ENCODE results near the gene CHST14. TPM values are rescaled to one million over a fixed set of nuclear protein-coding genes. Genes with fewer than 3 reads are reported as not detected.

CHST14 gene
- polyA plus RNA-seq, 1 donor, result 35.6 TPM

DNA sequence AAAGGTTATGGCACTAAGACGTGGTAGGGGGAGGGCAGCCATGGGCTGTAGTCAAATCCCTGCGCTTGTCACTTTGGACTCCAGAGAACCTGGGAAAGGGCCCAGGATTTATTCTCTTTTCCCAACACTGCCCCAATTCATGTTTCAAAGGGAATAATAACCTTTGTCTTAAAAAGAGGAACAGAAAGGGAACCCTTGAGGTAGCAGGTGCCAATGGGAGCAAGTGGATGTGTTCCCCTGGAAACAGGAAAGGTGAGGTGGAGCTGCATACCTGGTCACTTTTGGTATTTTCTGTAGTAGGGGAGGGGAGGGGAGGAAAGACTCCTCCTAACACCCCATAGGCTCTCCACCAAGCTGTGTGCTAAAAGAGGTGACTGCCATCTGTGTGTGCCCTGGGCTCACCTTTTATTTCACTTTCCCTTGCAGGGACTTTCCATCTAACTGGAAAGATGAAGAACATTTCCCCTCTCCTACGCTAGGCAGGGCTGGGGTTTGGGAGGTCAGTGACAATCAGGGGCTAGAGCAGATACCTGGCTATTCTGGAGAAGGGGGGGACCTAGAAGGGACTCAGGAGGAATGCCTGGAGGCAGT, 6.1 kb upstream of the CHST14 start:
- DNase-seq, result no peak

- no peak for DNase-seq
Measured at GRCh38 chr15:40465939-40466338, 4.8 kb upstream of the CHST14 start.

DNA sequence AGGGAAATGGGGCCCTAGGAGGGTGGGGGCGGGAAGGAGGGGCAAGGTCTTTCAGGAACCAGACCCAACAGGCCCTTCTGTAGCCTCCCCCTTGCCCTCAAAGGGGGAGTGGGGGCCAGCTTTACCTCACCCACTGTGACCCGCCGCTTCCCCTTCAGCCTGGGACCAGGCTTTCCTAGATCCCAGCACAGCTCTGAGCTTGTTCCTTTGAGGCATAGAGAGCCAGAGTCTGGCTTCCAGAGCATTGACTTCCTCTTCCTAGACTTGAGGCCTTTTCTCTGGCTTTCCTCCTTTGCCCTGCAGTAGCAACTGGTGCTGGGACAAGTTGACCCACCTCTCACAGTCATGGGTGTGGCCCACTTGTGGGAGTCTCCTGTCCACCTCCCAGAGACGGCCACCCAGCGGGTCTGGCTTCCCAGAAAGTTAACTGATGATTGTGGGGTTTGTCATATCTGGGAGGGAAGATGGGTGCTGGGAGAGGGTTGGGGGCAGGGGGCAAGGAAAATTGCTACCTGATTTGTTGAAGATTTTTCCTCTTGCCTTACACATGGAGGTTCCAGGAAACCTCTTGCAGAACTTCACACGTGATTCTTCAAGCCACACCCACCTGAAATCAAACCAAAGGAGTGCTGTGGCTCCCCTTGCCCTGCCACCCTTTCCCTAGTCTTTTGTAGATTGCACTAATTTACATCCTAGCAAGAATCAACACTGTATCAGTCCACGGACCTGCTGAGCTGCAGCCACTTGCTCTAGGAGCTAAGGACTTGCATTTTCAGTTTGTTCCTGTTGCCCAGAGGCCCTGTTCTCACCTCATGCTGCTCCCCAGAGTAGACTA, 4.1 kb upstream of the CHST14 start:
- DNase-seq, result no peak

DNA sequence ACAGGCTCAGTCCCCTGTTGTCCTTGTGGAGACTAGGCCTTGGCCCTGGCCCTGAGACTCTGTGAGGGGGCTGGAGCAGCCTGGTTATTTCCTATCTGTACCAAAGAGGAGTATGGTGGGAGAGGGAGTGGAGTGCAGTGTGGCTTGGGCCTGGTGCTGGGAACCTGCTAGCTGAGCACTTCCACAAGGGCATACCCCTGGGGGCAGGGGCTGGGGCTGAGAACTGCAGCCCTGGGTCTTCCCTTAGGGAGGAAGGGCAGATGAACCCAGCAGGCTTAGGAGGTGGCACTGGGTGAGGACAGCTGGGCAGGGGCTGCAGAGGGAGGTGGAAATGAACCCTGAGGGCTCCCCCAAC, 3.5 kb upstream of the CHST14 start:
- no peak for DNase-seq

- DNase-seq, result no peak
Measured at GRCh38 chr15:40468898-40469331, 1.9 kb upstream of the CHST14 start.

DNA sequence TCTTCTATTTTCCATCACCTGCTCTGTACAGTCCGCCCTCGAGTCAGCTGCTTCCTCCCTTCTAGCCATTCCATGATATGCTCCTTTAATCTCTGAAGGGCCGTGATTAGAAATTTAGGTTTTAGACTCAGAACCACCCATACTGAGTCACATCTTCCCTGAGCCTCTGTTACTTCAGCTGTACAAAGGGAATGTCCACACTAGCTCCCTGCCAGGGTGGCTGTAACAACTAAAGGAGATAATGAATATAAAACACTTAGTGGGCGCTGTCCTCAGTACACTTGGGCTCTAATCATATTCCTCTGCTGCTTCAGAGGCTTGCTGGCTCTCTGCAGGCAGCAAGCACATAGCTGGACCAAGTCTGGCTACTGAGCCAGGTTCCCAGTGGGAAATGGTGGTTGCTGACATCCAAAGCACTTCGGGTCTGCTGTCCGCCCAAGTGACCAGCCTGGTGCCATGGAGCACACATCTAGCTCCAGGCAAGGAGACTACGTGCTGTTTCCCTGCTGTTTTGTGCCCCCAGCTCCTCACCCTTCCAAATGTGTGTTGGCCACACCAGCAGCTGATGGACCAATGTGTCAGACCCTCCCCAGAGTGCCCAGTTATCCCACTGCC, 901 bp upstream of the CHST14 start:
- DNase-seq, result no peak

DNA sequence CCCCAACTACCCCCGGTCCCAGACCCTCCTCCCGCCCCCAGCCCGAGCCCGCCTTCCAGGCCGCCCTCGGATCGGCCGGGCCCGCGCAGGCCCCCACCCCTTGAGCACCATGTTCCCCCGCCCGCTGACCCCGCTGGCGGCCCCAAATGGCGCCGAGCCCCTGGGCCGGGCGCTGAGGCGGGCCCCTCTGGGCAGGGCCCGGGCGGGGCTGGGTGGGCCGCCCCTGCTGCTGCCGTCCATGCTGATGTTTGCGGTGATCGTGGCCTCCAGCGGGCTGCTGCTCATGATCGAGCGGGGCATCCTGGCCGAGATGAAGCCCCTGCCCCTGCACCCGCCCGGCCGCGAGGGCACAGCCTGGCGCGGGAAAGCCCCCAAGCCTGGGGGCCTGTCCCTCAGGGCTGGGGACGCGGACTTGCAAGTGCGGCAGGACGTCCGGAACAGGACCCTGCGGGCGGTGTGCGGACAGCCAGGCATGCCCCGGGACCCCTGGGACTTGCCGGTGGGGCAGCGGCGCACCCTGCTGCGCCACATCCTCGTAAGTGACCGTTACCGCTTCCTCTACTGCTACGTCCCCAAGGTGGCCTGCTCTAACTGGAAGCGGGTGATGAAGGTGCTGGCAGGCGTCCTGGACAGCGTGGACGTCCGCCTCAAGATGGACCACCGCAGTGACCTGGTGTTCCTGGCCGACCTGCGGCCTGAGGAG, 472 bp downstream of the CHST14 start:
- DNase-seq, result peak; percentile 54

- no peak for DNase-seq
Measured at GRCh38 chr15:40471808-40472150, 995 bp downstream of the CHST14 start.

DNA sequence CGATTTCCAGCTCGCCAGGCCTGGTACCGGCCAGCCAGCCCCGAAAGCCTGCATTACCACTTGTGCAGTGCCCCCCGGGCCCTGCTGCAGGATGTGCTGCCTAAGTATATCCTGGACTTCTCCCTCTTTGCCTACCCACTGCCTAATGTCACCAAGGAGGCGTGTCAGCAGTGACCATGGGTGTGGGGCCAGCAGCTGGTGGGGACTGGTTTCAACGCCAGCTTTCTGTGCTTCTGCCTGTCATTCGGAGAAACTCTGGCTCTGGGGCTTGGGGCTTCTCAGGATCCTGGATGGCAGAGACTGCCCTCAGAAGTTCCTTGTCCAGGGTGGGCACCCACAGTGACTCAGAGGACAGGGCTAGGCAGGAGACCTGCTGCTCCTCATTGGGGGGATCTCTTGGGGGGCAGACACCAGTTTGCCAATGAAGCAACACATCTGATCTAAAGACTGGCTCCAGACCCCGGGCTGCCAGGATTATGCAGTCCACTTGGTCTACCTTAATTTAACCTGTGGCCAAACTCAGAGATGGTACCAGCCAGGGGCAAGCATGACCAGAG, 1.5 kb downstream of the CHST14 start:
- no peak for DNase-seq

- DNase-seq, result no peak
Measured at GRCh38 chr15:40474581-40474980, 3.8 kb downstream of the CHST14 start.

DNA sequence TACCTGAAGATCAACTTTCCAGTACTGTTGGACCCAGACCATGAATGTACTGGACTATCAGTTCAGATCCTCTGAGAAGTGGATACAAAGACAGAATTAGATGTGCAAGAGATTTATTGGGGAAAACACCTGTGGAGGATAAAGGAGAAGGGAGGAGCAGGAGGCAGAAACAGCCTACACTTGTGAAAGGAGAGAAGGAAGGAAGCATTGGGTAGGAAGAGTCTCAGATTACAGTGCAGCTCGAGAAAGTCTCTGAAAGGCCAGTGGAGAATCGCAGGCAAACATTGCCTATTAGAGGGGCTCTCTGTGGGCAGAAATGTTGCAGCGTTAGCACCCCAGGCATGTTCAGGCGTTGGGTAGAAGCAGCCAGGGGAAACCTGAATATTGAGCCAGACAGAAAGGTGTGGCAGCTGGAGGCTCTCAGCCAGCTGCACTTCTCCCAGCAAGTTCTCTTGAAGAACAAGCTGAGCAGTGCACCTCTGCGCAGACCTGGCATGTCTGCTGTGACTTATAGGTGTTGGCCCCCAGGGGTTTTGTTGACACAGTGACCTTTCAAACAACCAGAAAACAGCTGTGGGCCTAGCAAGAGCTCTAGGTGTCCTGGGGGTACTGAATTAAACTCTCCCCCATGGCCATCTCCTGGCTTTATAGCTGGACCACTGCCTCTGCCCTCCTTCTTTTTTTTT, 7.0 kb downstream of the CHST14 start:
- DNase-seq, result no peak

- DNase-seq, result no peak
Measured at GRCh38 chr15:40479024-40479423, 8.2 kb downstream of the CHST14 start.

DNA sequence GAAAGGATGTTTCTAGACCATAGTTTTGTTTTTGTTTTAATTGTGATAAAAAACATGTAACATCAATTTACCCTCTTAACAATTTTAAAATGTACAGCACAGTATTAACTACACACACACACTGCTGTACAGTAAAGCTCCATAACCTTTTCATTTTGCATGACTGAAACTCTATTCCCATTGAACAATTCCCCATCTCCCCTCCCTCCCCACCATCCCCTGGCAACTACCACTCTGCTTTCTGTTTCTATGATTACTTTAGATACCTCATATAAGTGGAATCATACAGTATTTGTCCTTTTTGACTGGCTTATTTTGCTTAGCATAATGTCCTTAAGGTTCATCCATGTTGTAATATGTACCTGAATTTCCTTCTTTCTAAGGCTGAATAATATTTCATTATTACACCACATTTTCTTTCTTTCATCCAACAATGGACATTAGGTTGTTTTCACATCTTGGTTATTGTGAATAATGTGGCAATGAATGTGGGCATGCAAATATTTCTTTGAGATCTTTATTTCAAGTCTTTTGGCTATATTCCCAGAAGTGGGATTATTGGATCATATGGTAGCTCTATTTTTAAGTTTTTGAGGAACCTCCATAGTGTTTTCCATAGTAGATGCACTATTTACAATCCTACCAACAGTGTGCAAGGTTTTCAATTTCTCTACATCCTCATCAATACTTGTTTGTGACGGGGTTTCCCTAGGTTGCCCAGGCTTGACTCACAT, 10.7 kb downstream of the CHST14 start:
- DNase-seq, result no peak

- DNase-seq, result no peak
Measured at GRCh38 chr15:40483919-40484318, 13.1 kb downstream of the CHST14 start.

DNA sequence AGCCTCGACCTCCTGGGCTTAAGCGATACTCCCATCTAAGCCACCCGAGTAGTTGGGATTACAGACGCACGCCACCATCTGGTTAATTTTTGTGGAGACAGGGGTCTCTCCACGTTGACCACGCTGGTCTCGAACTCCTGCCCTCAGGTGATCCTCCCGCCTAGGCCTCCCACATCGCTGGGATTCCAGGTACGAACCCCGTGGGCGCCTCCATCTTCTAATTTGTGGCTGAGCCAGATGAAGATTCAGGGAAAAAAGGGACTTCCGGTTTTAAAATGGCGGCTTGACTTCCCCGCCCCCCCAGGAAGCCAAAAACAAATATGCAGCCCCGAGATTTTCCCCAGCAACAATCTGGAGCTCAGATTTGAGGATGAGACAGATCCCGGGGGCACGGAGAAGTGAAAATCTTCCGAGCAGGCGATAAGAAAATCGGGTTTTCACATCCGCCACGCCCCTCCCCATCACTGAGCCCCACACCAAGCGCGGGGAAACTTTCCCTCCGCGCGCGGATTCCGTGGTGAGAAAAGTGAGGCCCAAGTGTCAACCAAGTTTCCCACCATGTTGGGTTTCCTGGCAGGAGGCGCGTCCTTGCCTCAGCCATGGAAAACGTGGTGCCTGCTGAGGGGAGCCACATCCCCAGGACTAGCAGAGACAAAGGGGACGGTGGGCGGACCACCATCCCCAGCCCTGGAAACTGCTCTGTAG, 15.4 kb downstream of the CHST14 start:
- no peak for DNase-seq

DNA sequence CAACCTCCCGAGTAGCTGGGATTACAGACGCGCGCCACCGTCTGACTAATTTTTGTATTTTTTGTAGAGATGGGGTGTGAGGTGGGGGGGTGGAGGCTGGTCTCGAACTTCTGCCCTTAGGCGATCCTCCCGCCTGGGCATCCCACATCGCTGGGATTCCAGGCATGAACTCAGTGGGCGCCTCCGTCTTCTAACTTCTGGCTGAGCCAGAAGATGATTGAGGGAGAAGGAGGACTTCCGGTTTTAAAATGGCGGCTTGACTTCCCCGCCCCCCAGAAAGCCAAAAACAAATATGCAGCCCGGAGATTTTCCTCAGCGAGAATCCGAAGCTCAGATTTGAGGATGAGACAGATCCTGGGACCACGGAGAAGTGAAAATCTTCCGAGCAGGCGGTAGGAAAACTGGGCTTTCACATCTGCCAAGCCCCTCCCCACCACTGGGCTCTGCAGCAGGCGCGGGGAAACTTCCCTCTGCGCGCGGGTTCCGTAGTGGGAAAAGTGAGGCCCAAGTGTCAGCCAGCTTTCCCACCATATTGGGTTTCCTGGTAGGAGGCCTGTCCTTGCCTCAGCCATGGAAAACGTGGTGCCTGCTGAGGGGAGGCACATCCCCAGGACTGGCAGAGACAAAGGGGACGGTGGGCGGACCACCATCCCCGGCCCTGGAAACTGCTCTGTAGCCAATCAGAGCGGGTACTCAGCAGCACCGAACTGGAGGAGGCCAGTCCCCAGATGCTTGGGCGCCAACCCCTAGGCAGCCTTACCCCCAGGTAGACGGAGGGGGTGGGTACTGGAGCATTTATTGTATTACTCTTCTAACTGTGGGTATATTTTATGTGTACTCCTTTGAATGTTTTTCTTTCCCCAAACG, 17.3 kb downstream of the CHST14 start:
- DNase-seq, result no peak

GRCh38 chr15:40489274-40490175, 18.7 kb downstream of the CHST14 start:
- DNase-seq, result no peak

DNA sequence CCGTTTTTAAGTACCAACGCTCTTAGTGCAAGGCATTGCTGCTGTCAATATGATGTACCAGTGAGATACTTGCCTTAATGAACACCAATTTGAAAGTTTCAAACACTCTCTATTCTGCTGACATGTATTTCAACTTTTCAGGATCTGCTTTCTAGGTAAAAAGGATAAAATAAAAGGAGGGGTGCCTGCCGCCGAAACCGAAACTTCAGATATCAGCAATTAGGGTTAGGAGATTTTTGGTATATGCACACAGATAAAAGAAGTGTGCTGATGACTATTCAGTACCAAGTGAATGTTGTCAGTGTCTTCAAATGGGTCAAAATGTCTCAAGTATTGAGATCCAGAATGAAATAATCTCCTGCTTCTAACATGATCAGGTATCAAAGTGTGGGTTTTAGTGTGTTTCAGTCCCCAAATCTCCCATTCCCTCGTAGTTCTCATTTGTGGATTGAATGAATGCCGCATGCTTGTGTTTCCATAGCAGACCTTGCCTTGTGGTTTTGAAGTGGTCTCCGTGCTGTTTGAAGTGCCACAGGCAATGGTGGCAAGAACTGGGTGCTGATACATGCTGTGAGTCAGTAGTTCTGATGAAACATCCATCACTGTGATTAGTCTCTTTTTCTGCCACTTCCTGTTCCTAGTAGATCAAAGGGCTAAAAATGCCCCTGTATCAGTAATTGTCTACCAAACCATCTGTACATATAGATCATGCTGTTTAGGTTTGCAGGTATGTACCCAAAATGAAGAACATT, 22.5 kb downstream of the CHST14 start:
- DNase-seq, result no peak
